ENCODE results near the gene TGM3.

DNA sequence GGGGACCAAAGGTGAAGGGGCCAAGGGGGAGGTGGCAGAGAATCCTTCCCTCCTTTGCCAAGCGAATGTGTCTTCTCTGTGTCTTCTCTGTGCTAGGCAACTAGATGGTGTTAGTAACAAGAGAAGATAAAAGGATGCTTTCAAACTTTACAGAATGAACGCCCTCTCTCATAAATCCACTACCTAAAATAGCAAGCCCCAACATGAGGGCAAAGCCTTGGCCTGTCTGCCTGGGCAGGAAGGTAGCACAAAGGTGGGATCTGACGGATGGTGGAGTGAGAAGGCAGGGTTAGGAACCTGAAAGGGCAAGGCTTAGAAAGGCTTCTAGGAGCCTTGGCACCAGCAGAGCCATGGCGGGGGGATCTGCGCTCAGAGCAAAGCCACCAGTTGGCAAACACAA lies 13.6 kb upstream of the TGM3 start:
- TF ChIP-seq, protein P1, sequence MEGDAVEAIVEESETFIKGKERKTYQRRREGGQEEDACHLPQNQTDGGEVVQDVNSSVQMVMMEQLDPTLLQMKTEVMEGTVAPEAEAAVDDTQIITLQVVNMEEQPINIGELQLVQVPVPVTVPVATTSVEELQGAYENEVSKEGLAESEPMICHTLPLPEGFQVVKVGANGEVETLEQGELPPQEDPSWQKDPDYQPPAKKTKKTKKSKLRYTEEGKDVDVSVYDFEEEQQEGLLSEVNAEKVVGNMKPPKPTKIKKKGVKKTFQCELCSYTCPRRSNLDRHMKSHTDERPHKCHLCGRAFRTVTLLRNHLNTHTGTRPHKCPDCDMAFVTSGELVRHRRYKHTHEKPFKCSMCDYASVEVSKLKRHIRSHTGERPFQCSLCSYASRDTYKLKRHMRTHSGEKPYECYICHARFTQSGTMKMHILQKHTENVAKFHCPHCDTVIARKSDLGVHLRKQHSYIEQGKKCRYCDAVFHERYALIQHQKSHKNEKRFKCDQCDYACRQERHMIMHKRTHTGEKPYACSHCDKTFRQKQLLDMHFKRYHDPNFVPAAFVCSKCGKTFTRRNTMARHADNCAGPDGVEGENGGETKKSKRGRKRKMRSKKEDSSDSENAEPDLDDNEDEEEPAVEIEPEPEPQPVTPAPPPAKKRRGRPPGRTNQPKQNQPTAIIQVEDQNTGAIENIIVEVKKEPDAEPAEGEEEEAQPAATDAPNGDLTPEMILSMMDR (IDR thresholded peaks at IDR 0.05): no peak
- TF ChIP-seq POLR2A (IDR thresholded peaks at IDR 0.05): no peak
